Measurements from ENCODE around the gene AACS.

AACS gene

GRCh38 chr12:125068391-125068790 is 3.2 kb downstream of the AACS start (continued):
- TF ChIP-seq ZNF518A (tag by site-specific recombination; conservative IDR thresholded peaks at IDR 0.05; ENCODE audit: low read depth): no peak
- no peak for TF ChIP-seq ZXDB (tag by site-specific recombination; IDR thresholded peaks at IDR 0.05)
- no peak for TF ChIP-seq SP7 (tag by site-specific recombination; IDR thresholded peaks at IDR 0.05)
- no peak for TF ChIP-seq ZNF157 (tag by site-specific recombination; IDR thresholded peaks at IDR 0.05)
- TF ChIP-seq ZBTB17 (tag by site-specific recombination; IDR thresholded peaks at IDR 0.05): no peak
- no peak for TF ChIP-seq ZNF488 (tag by site-specific recombination; IDR thresholded peaks at IDR 0.05)
- no peak for TF ChIP-seq SCRT1 (tag by site-specific recombination; IDR thresholded peaks at IDR 0.05; ENCODE audit: borderline replicate concordance)
- no peak for TF ChIP-seq ZNF549 (tag by site-specific recombination; IDR thresholded peaks at IDR 0.05)
- TF ChIP-seq BCL11B (tag by site-specific recombination; IDR thresholded peaks at IDR 0.05; ENCODE audit: low read depth): no peak
- no peak for TF ChIP-seq ZBTB21 (tag by site-specific recombination; IDR thresholded peaks at IDR 0.05)

GRCh38 chr12:125069616-125070015 is 4.4 kb downstream of the AACS start:
- H3K36me3 ChIP-seq (ENCODE audit: control insufficient read depth in 2 of 2, insufficient read depth in 1 of 2, low read length in 2 of 2): peaks cover 0 to 26% of the 10 kb centered on the region in 2 experiments; a peak in 2 of 3 replicates
- POLR2A ChIA-PET: no interaction called here

DNA sequence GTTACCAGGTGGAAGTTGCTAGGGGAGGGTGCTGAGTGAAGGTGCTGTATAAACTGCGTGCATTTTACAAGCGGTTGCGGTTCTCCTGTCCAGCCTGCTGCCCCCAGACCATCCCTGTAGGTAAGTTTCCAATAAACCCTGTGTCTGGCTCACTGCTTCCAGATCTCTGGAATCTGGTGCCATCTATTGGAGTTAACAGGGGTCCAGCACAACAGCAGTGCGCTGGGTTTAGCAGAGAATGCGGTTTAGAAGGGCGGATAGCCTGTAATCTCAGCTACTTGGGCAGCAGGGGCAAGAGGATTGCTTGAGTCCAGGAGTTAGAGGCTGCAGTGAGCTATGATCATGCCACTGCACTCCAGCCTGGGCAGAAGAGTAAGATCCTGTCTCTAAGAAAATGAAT is 4.9 kb downstream of the AACS start:
- POLR2A ChIA-PET: no interaction called here
- 0 out of 2 replicates have a peak, but pooled peaks cover 3% of the 10 kb centered on the region for H3K4me1 ChIP-seq (ENCODE audit: control insufficient read depth, insufficient read depth, low read length)
- no peaks in the 10 kb centered on the region for H3K9me3 ChIP-seq (ENCODE audit: control insufficient read depth, insufficient read depth, low read depth, low read length)
- H3K4me3 ChIP-seq (ENCODE audit: low read depth, low read length): no peak overlapping the region
- H3K27ac ChIP-seq (ENCODE audit: extremely low read depth, low read depth, low read length): no peak overlapping the region
- TF ChIP-seq ZNF513 (tag by site-specific recombination; IDR thresholded peaks at IDR 0.05) (no peak), ZNF654 (tag by site-specific recombination; IDR thresholded peaks at IDR 0.05; ENCODE audit: low read depth) (peak; percentile 46), KLF1 (tag by site-specific recombination; IDR thresholded peaks at IDR 0.05) (no peak)
- TF ChIP-seq, protein P1, sequence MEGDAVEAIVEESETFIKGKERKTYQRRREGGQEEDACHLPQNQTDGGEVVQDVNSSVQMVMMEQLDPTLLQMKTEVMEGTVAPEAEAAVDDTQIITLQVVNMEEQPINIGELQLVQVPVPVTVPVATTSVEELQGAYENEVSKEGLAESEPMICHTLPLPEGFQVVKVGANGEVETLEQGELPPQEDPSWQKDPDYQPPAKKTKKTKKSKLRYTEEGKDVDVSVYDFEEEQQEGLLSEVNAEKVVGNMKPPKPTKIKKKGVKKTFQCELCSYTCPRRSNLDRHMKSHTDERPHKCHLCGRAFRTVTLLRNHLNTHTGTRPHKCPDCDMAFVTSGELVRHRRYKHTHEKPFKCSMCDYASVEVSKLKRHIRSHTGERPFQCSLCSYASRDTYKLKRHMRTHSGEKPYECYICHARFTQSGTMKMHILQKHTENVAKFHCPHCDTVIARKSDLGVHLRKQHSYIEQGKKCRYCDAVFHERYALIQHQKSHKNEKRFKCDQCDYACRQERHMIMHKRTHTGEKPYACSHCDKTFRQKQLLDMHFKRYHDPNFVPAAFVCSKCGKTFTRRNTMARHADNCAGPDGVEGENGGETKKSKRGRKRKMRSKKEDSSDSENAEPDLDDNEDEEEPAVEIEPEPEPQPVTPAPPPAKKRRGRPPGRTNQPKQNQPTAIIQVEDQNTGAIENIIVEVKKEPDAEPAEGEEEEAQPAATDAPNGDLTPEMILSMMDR (tag by site-specific recombination; IDR thresholded peaks at IDR 0.05): 0 out of 2 replicates have a peak, but pooled peaks have one; percentile 12
- peaks cover 0 to 26% of the 10 kb centered on the region in 2 experiments; a peak in 2 of 3 replicates for H3K36me3 ChIP-seq (ENCODE audit: control insufficient read depth in 2 of 2, insufficient read depth in 1 of 2, low read length in 2 of 2)
- CTCF ChIA-PET: interaction anchor here (0.6 to 1.4 kb wide), 6 partner anchors 29 to 164 kb away, joined by 3 to 6 read pairs (median 3); no protein-coding TSS in a partner anchor

More at GRCh38 chr12:125069616-125070015, 4.4 kb downstream of the AACS start:
- Histone ChIP-seq H3K4me1 (ENCODE audit: control insufficient read depth, insufficient read depth, low read length) (0 out of 2 replicates have a peak, but pooled peaks cover 4% of the 10 kb centered on the region), H3K9me3 (ENCODE audit: control insufficient read depth, insufficient read depth, low read depth, low read length) (no peaks in the 10 kb centered on the region), H3K4me3 (ENCODE audit: low read depth, low read length) (no peak overlapping the region), H3K27ac (ENCODE audit: extremely low read depth, low read depth, low read length) (no peak overlapping the region)
- TF ChIP-seq ZFP41 (tag by site-specific recombination; IDR thresholded peaks at IDR 0.05; ENCODE audit: borderline replicate concordance) (no peak), HOXD13 (CRISPR knock-in tag; IDR thresholded peaks at IDR 0.05; ENCODE audit: borderline replicate concordance) (no peak), ZNF239 (tag by site-specific recombination; IDR thresholded peaks at IDR 0.05) (no peak), MEIS1 (CRISPR knock-in tag; IDR thresholded peaks at IDR 0.05; ENCODE audit: borderline replicate concordance) (no peak), EGR2 (tag by site-specific recombination; IDR thresholded peaks at IDR 0.05; ENCODE audit: low read depth) (no peak), ZSCAN16 (tag by site-specific recombination; IDR thresholded peaks at IDR 0.05) (no peak), ZNF549 (tag by site-specific recombination; IDR thresholded peaks at IDR 0.05) (no peak), ZNF155 (tag by site-specific recombination; IDR thresholded peaks at IDR 0.05) (no peak), ZNF747 (tag by site-specific recombination; IDR thresholded peaks at IDR 0.05) (no peak), HOXC10 (CRISPR knock-in tag; IDR thresholded peaks at IDR 0.05) (no peak)
- TF ChIP-seq, protein P2, sequence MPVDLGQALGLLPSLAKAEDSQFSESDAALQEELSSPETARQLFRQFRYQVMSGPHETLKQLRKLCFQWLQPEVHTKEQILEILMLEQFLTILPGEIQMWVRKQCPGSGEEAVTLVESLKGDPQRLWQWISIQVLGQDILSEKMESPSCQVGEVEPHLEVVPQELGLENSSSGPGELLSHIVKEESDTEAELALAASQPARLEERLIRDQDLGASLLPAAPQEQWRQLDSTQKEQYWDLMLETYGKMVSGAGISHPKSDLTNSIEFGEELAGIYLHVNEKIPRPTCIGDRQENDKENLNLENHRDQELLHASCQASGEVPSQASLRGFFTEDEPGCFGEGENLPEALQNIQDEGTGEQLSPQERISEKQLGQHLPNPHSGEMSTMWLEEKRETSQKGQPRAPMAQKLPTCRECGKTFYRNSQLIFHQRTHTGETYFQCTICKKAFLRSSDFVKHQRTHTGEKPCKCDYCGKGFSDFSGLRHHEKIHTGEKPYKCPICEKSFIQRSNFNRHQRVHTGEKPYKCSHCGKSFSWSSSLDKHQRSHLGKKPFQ (tag by site-specific recombination; IDR thresholded peaks at IDR 0.05): no peak
- CTCF ChIA-PET: interaction anchor here (0.7 to 1.4 kb wide), 3 partner anchors 91 to 163 kb away, joined by 3 to 6 read pairs (median 3); no protein-coding TSS in a partner anchor
